Measurements from ENCODE around the gene KCTD20.

KCTD20 gene

DNA sequence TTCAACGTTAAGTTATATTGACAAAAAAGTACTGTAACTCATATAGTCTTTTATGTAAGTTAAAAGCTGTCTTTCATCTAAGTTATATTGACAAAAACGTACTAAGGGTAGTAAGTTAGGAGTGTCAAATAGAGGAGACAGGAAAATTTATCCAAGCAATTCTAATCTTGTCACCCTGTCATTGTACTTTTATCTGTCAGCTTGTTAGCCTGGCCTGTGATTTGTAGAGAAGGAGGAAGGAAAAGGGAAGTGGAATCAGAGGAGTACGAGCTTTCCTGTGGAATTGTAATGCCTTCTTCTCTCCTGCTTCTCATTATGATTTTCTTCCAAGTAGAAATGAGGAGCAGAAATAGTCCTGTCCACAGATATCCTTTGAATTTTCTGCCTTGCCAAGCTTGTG lies 18.8 kb downstream of the KCTD20 start:
- peaks cover 24% of the 10 kb centered on the region for H4K20me1 ChIP-seq (ENCODE audit: low read depth, low read length)
- H3K9me3 ChIP-seq (ENCODE audit: insufficient read depth, low read length) = no peaks in the 10 kb centered on the region
- peaks cover 100% of the 10 kb centered on the region for H3K79me2 ChIP-seq (ENCODE audit: insufficient read depth, low read length)
- TF ChIP-seq EZH2phosphoT487 (conservative IDR thresholded peaks at IDR 0.05; ENCODE audit: low read length) (no peak), CTCF (IDR thresholded peaks at IDR 0.05; ENCODE audit: insufficient read depth, low read length, poor library complexity, severe bottlenecking) (no peak)
- no peak overlapping the region for H2AFZ ChIP-seq (ENCODE audit: low read depth, low read length, severe bottlenecking)
- no peak overlapping the region for H3K27ac ChIP-seq (ENCODE audit: low read depth, low read length)
- H3F3A ChIP-seq (ENCODE audit: insufficient read depth) = no peaks in the 10 kb centered on the region; the same call in 1 of the 2 replicates
- H3K4me3 ChIP-seq (ENCODE audit: insufficient read depth, low read length, poor library complexity, severe bottlenecking) = no peak overlapping the region
- H3K36me3 ChIP-seq (ENCODE audit: low read length) = 0 out of 2 replicates have a peak, but pooled peaks cover 7% of the 10 kb centered on the region
- H3K9ac ChIP-seq (ENCODE audit: low read length) = no peak overlapping the region
- no peak overlapping the region for H3K4me2 ChIP-seq (ENCODE audit: low read depth, low read length, poor library complexity, severe bottlenecking)
- no peaks in the 10 kb centered on the region for H3K9me2 ChIP-seq (replicated peaks; ENCODE audit: insufficient read depth, low read length)
- H3K27me3 ChIP-seq (ENCODE audit: low read length) = no peaks in the 10 kb centered on the region

DNA sequence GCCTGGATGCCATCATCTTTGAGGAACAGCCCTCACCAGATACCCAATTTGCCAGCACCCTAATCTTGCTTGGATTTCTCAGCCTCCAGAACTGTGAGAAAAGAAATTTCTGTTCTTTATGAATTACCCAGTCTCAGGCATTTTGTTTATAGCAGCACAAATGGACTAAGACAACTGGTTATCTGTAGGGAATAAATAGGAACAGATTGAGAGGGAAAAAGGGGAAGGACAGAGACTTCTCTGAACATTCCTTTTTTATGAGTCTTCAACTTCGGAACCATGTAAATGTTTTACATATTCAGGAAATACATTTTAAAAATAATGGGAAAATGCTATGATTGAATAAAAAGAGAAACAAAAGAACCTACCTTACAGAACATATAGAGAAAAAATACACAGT lies 20.9 kb downstream of the KCTD20 start:
- Histone ChIP-seq H3K4me3 (ENCODE audit: insufficient read depth, low read length, poor library complexity, severe bottlenecking) (no peak overlapping the region), H3K27ac (ENCODE audit: low read depth, low read length) (no peak overlapping the region), H3K4me2 (ENCODE audit: low read depth, low read length, poor library complexity, severe bottlenecking) (no peak overlapping the region), H2AFZ (ENCODE audit: low read depth, low read length, severe bottlenecking) (no peak overlapping the region), H3K27me3 (ENCODE audit: low read length) (no peaks in the 10 kb centered on the region), H3K79me2 (ENCODE audit: insufficient read depth, low read length) (peaks cover 99% of the 10 kb centered on the region), H3K9ac (ENCODE audit: low read length) (no peak overlapping the region), H3K9me2 (replicated peaks; ENCODE audit: insufficient read depth, low read length) (no peaks in the 10 kb centered on the region), H4K20me1 (ENCODE audit: low read depth, low read length) (peaks cover 28% of the 10 kb centered on the region), H3F3A (ENCODE audit: insufficient read depth) (peaks cover 10% of the 10 kb centered on the region; the same call in 1 of the 2 replicates), H3K9me3 (ENCODE audit: insufficient read depth, low read length) (no peaks in the 10 kb centered on the region), H3K36me3 (ENCODE audit: low read length) (0 out of 2 replicates have a peak, but pooled peaks cover 7% of the 10 kb centered on the region)
- TF ChIP-seq EZH2phosphoT487 (conservative IDR thresholded peaks at IDR 0.05; ENCODE audit: low read length) = no peak
- no peak for TF ChIP-seq CTCF (IDR thresholded peaks at IDR 0.05; ENCODE audit: insufficient read depth, low read length, poor library complexity, severe bottlenecking)

DNA sequence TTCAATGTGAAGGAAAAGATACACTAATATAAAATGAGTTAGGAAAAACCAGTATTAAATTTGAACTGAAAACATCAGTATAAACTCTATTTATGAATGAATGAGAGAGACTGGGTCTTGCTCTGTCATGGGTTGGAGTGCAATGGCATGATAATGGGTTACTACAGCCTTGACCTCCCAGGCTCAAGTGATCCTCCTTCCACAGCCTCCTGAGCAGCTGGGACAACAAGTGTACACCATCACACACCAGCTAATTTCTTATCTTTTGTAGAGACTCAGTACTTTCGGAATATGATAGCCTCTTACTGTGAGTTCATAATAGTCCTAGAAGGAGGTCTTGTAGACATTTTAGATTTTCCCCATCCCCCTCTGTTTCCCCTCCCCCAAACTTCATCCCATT lies 21.4 kb downstream of the KCTD20 start:
- no peak overlapping the region for H3K9ac ChIP-seq (ENCODE audit: low read length)
- H3K27ac ChIP-seq (ENCODE audit: low read depth, low read length) = no peak overlapping the region
- 0 out of 2 replicates have a peak, but pooled peaks cover 7% of the 10 kb centered on the region for H3K36me3 ChIP-seq (ENCODE audit: low read length)
- no peak overlapping the region for H3K4me2 ChIP-seq (ENCODE audit: low read depth, low read length, poor library complexity, severe bottlenecking)
- H2AFZ ChIP-seq (ENCODE audit: low read depth, low read length, severe bottlenecking) = no peak overlapping the region
- no peak for TF ChIP-seq CTCF (IDR thresholded peaks at IDR 0.05; ENCODE audit: insufficient read depth, low read length, poor library complexity, severe bottlenecking)
- no peak for TF ChIP-seq EZH2phosphoT487 (conservative IDR thresholded peaks at IDR 0.05; ENCODE audit: low read length)
- no peak overlapping the region for H3K4me3 ChIP-seq (ENCODE audit: insufficient read depth, low read length, poor library complexity, severe bottlenecking)
- H4K20me1 ChIP-seq (ENCODE audit: low read depth, low read length) = peaks cover 34% of the 10 kb centered on the region
- H3K27me3 ChIP-seq (ENCODE audit: low read length) = no peaks in the 10 kb centered on the region
- peaks cover 99% of the 10 kb centered on the region for H3K79me2 ChIP-seq (ENCODE audit: insufficient read depth, low read length)
- no peaks in the 10 kb centered on the region for H3K9me2 ChIP-seq (replicated peaks; ENCODE audit: insufficient read depth, low read length)
- H3F3A ChIP-seq (ENCODE audit: insufficient read depth) = peaks cover 15% of the 10 kb centered on the region; the same call in 1 of the 2 replicates
- H3K9me3 ChIP-seq (ENCODE audit: insufficient read depth, low read length) = no peaks in the 10 kb centered on the region

Measured in SU-DHL-6 (cell line).